NCI-H2171 treated with DMSO at 0.1 percent for 48 hours (cell line): ENCODE measurements around the gene FGD5.

Source experiments
- DNase-seq: peaks from one replicate; lab custom pipeline; 2025; lab: John Stamatoyannopoulos, UW

FGD5 gene

GRCh38 chr3:14827776-14828175, 9.0 kb downstream of the FGD5 start:
- DNase-seq = no peak

GRCh38 chr3:14829811-14830210, 11.0 kb downstream of the FGD5 start:
- DNase-seq = no peak

GRCh38 chr3:14831916-14832450, 13.2 kb downstream of the FGD5 start:
- DNase-seq = no peak

GRCh38 chr3:14832975-14833722, 14.4 kb downstream of the FGD5 start:
- DNase-seq = no peak

- DNase-seq = no peak
These were observed 15.4 kb downstream of the FGD5 start for GRCh38 chr3:14834121-14834520.

GRCh38 chr3:14834807-14835466, 16.2 kb downstream of the FGD5 start:
- DNase-seq = no peak

- DNase-seq = no peak
These were observed 17.3 kb downstream of the FGD5 start for GRCh38 chr3:14836049-14836468.

- no peak for DNase-seq
These were observed 18.6 kb downstream of the FGD5 start for GRCh38 chr3:14837186-14837877.

GRCh38 chr3:14837878-14838258, 19.1 kb downstream of the FGD5 start:
- no peak for DNase-seq

- DNase-seq = no peak
These were observed 20.5 kb downstream of the FGD5 start for GRCh38 chr3:14839236-14839635.

GRCh38 chr3:14841836-14842235, 23.1 kb downstream of the FGD5 start:
- DNase-seq = no peak

GRCh38 chr3:14842277-14842676, 23.5 kb downstream of the FGD5 start:
- DNase-seq = no peak

- DNase-seq = no peak
These were observed 24.6 kb downstream of the FGD5 start for GRCh38 chr3:14843321-14843720.

GRCh38 chr3:14844386-14845170, 25.8 kb downstream of the FGD5 start:
- DNase-seq = no peak

- DNase-seq = no peak
These were observed 26.4 kb downstream of the FGD5 start for GRCh38 chr3:14845180-14845579.

- DNase-seq = no peak
These were observed 27.1 kb downstream of the FGD5 start for GRCh38 chr3:14845826-14846225.

GRCh38 chr3:14846226-14846880, 27.6 kb downstream of the FGD5 start:
- DNase-seq = no peak

GRCh38 chr3:14847613-14848541, 29.1 kb downstream of the FGD5 start:
- DNase-seq = no peak

GRCh38 chr3:14848906-14849305, 30.1 kb downstream of the FGD5 start:
- DNase-seq = no peak

GRCh38 chr3:14849638-14850230, 31.0 kb downstream of the FGD5 start:
- DNase-seq = no peak
